GM23338 (cell line): ENCODE measurements around the gene GNA15.

ENCODE experiments used
- CTCF ChIP-seq, 2 experiments: fragments of 200-600 bp in 1 of 2; sonication (generic) in 1 of 2; conservative IDR thresholded peaks; 2 replicates each; pipeline versions ENCODE4 v1.5.1 to v1.6.1; 2016 to 2017; ENCODE audit warnings: antibody characterized with exemption in 2 of 2, low read depth in 2 of 2, mild to moderate bottlenecking in 2 of 2, moderate library complexity in 1 of 2
- POLR2AphosphoS5 ChIP-seq: IDR thresholded peaks from 2 replicates; pipeline ENCODE4 v1.6.1; 2016; ENCODE audit warnings: antibody characterized with exemption, low read depth

DNA sequence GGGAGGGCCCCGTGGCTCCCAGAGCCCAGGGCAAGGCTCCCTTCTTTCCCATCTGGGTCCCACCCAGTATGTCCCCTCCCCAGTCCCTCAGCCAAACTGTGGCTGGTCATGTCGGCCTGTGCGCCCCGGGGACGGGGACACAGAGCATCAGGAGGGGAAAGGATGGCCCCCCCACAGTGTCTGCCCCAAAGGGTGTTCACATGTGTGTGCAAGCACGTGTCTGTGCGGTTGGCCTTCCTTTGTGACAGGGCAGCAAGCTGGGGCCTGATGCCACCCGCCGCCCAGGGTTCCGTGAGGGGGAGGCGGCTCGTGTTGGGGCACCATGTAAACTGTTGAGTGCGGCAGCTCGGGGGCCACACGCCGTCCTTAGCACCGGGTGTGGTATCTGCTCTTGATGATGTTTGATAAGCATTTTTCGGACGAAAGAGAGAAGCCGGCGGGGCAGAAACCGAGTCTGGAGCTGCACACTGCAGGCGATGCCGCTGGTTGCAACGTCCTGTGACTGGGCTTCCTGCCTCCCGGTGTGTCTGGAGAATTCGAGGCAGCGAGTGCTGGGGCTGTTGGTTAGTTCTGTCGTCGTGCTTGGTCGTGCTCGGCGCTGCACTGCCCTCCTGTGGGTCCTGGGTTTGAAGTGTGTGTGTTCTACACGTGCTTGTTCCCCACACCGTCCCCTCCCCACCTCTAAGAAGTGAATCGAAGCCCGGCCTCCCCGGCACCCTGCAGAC, 23.3 kb upstream of the GNA15 start:
- TF ChIP-seq POLR2AphosphoS5 (no peak), CTCF (conservative IDR thresholded peaks at IDR 0.05; ENCODE audit: low read depth in 2 of 2) (no peak; a peak in 1 of 4 replicates)
